ENCODE data around the gene RFNG. TPM values are rescaled to one million over a fixed set of nuclear protein-coding genes. Genes with fewer than 3 reads are reported as not detected.
A peak's percentile ranks its signal among the peaks of the same experiment; 100 is the strongest.

Gene RFNG
- total RNA-seq, 1 experiment from 2014 or later = 52.0 TPM

GRCh38 chr17:82088838-82089722 is 37.5 kb upstream of the RFNG start:
- no peak for TF ChIP-seq POLR2A (IDR thresholded peaks at IDR 0.05; ENCODE audit: borderline replicate concordance, extremely low read depth, insufficient read depth, insufficient read length)
- no peak for TF ChIP-seq EZH2phosphoT487 (IDR thresholded peaks at IDR 0.05; ENCODE audit: borderline replicate concordance)
- TF ChIP-seq EGR1 (IDR thresholded peaks at IDR 0.05; ENCODE audit: low read depth) = no peak
- no peak for TF ChIP-seq YY1 (IDR thresholded peaks at IDR 0.05; ENCODE audit: extremely low read depth, insufficient replicate concordance, low read depth, low read length)
- no peak for TF ChIP-seq POLR2AphosphoS5 (IDR thresholded peaks at IDR 0.05; ENCODE audit: low read depth, low read length)
- no peak for TF ChIP-seq CBX3 (IDR thresholded peaks at IDR 0.05; ENCODE audit: low read depth)
- TF ChIP-seq JUND (IDR thresholded peaks at IDR 0.05) = no peak
- TF ChIP-seq FOSL1 (IDR thresholded peaks at IDR 0.05; ENCODE audit: low read depth) = no peak
- H3K4me2 ChIP-seq (ENCODE audit: low read length) = no peak overlapping the region
- ChIA-PET POLR2A (no interaction called here), RAD21 (ENCODE audit: low non-redundant PET in 1 of 2, low total read pairs in 2 of 2, uncharacterized antibody in 2 of 2, unreplicated experiment in 2 of 2) (no interaction called here), CTCF (no interaction called here)
- H3K79me2 ChIP-seq (ENCODE audit: insufficient read depth, low read length) = peaks cover 84% of the 10 kb centered on the region
- peaks cover 85 to 99% of the 10 kb centered on the region in 2 experiments for H3K36me3 ChIP-seq (ENCODE audit: control insufficient read depth in 1 of 2, insufficient read depth in 2 of 2, low read length in 2 of 2)
- H2AFZ ChIP-seq (ENCODE audit: low read depth, low read length, poor library complexity, severe bottlenecking) = no peak overlapping the region
- DNase-seq (ENCODE audit: low read depth, low spot score) = no peak
- intact Hi-C loops (cut with micrococcal nuclease) = no loop called here
- H3K4me1 ChIP-seq (ENCODE audit: control insufficient read depth in 1 of 2, insufficient read depth in 2 of 2, low read length in 2 of 2) = no peaks in the 10 kb centered on the region
- H3K9me2 ChIP-seq (ENCODE audit: insufficient read depth) = no peaks in the 10 kb centered on the region
- H3K27me3 ChIP-seq (ENCODE audit: insufficient read depth, low read length) = no peaks in the 10 kb centered on the region
- ATAC-seq = no peak
- no peak overlapping the region for H3K4me3 ChIP-seq (replicated peaks in 1 of 2; ENCODE audit: low read depth in 1 of 2, low read length in 2 of 2)
- H4K20me1 ChIP-seq (ENCODE audit: insufficient read depth) = peaks cover 5% of the 10 kb centered on the region; the same call in 1 of the 2 replicates
- BruUV-seq (replicated peaks) = TSS peak; percentile 3
- no peak overlapping the region for H3K9ac ChIP-seq (ENCODE audit: low read length)
- H3K9me3 ChIP-seq (ENCODE audit: control insufficient read depth in 1 of 2, insufficient read depth in 1 of 2, low read depth in 1 of 2, low read length in 2 of 2) = no peaks in the 10 kb centered on the region
- no peak overlapping the region; the same call in 1 of the 2 replicates for H3K27ac ChIP-seq (ENCODE audit: low read depth, low read length)
